CD4-positive, alpha-beta T cell treated with Interferon gamma for 1 hour (primary cell): ENCODE measurements around the gene EPB41L3.
"Not testable (repeated sequence)": the region's sequence is repeated elsewhere in the genome, so short reads cannot be mapped to it uniquely, and the experiment has no call there.

Source experiments
- DNase-seq: peaks from one replicate; pipeline ENCODE4 v3.0.0-alpha.2; 2020

The EPB41L3 gene

DNA sequence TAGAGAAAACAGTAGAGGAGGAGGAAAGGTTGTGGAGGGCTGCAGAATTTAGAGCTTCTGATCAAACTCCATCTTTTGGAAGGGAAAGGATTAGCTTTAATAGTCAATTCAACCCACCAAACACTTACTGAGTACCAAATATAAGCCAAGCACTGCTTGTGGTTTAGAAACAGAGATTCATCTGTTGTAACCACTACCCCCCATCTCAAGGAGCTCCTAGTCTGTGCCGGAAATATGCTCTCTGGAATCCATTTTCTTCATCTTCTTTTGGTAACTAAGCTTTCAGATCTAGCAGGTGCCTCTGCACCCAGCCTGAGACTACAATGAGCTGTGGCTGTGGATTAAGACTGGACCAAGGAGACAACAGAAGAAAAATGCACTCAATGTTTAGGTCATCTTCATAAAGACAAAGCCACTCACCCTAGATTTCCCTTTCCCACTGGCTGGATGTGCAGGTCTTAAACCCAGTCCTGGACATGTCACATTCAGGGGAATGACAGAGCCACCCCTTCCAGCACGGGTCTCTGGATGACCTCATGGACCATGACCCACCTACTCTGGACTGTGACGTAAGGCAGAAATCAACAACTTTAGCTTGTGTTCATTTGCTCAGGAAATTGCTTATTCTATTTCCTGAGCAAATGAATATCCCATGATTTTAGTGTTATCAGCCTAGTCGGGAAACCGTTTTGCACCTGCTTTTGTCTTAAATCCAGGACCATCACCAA is 52.9 kb downstream of the EPB41L3 start:
- no peak for DNase-seq

DNA sequence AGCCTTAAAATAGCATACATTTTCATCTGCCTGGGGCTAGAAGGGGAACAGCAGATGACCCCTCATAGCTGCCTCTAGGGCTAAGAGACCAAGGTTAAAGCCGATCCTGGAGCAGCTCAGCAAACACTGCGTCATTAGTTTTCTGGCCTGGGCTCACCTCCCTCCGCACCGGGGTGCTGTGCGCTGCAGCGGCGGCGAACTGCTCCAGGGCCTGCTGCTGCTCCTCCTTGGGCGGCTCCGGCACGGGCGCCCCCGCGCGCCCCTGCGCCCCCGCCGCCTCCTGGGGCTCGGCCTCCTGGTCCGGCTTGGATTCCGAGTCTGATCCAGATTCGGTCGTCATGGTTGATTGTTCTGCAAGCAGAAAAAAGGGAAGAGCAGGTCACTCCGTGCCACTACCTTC is 55.0 kb downstream of the EPB41L3 start:
- no peak for DNase-seq

DNA sequence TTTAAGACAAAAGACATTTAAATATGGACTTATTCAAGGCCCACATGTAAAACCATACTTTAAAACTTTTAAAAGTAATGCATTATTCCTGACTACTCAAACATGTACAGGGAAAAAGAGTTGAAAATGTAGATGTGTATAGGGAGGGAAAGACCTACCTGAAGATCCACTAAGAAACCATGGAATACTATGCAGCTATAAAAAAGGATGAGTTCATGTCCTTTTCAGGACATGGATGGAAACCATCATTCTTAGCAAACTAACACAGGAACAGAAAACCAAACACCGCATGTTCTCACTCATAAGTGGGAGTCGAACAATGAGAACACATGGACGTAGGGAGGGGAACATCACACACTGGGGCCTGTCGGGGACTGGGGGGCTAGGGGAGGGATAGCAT is 55.8 kb downstream of the EPB41L3 start:
- DNase-seq = not testable (repeated sequence)

DNA sequence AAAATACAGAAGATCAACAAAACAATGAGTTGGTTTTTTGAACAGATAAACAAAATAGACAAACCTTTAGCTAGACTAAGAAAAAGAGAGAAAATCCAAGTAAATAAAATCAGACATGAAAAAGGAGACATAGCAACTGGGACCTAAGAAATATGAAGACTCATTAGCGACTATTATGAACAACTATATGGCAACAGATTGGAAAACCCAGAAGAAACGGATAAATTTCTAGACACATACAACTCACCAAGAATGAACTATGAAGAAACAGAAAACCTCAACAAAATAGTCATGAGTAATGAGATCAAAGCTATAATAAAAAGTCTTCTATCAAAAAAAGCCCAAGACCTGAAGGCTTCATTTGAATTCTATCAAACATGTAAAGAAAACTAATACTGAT is 59.3 kb downstream of the EPB41L3 start:
- DNase-seq = no peak

DNA sequence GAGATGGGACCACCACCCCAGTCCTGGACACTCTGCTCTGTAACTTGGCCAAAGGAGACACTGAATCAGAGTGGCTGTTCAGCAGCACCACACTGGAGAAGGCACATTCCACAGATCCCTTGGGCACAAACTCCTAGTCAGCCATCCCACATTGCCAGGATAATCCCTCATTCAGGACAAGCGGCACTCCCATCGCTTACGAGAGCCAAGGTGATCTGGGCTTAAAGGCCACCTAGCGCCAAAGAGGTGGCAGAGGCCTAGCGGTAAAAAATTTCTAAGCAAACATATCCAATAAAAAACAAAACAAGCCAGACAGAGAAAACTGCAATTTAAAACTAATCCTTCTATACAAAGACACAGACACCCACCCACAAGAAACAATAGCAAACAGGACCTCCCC is 62.2 kb downstream of the EPB41L3 start:
- DNase-seq = no peak

DNA sequence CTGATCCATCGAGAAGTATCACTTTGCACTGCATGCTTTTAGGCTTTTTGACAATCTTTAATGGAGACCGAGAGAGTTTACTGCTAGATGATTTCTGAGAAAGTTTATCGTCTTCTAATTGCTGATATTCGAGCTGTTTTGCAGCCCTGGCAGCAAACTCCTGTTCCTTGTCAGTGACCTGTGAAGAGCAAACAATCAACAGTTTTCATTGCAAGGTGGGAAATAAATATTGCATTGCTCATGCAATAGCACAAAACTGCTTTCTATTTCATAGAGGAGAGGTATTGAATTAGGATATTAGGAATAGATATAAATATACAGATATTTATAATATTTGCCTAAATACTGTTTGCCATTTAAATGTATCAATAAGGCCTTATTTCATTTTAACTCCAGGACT is 65.5 kb downstream of the EPB41L3 start:
- no peak for DNase-seq

DNA sequence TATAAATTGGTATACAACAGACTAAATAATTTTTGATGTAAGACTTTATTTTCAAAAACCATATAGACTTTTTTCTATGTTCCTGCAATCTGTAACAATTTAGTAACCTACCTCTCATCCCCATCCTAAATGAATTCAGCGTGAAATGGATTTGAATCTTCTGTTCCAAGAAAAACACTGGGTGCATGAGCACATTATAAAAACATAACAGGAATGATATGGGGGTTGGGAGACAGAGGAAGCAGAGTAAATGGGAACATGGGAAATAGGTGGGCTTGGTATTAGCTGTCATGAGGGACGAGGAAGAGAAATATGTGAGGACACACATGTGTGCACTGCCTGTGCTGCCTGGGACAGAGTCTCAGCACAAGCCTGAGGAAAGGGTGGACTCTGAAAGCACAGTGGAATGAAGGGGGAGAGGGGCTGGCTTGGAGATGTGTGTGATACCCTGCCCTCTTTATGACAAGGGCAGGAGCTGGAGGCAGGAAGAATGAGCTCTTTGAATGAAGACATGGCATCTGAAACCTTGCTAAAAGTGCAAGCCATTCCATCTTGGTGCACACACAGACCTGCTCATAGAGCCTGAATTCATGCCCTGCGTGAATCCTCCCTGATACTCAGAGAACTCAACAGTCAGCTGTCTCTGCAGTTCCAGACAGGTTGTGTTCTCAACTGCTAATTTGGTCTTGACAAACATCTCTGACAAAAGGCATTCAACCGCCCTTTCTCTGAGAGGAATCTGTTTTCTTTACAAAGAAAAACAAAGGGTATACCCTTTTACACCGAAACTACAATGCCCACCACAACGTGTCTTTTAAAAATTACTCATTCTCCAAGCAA is 66.6 kb downstream of the EPB41L3 start:
- no peak for DNase-seq

DNA sequence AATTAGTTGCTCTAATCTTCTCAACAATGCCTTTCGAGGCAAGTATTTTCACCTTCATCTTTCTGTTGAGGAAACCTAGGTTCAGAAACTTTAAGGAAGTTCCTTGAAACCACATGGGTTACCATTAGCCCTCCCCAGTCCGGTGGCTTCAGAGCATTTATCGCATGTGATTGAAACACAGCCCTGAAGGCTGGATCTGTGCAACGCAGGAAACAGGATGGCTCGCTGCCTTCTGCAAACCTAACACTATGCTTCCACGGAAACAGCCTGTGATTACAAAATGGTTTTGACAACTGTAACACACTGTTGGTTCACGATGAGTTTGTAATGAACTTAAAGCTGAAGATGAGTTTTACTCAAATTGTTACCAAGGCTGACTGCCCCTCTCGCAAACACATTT is 68.5 kb downstream of the EPB41L3 start:
- DNase-seq = peak; percentile 54

DNA sequence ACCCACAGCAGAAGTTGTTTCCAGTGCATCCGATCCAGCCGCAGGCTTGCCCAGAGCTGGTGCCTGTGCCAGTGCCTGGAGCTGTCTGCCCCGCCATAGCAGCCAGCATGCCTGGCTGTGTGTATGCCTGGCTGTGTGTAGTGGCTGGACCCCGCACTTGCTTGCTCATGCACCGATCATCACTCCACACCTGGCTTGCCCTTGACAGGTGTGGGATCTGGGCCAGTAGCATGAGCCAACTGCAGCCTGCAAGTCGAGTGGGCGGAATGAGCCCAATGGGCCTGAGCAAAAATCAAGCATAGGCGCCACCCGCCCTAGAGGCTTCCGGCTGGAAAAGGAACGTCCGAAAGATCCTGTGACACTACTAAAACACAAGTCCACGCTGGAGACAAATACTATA is 74.5 kb downstream of the EPB41L3 start:
- DNase-seq = no peak

DNA sequence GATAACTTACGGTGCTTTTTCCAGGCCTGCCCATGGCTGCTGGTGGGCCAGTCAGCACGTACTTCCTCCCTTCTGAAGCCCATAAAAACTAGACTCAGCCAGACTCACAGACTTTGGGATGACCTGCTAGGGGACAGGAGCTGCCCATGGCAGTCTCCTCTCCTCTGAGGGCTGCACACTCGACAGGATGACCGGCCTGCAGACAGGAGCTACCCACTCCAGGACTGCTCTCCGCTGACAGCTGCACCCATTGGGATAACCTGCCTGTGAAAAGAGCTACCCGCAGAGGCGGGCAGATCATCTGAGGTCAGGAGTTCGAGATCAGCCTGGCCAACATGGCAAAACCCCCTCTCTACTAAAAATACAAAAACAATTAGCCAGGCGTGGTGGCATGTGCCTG is 75.4 kb downstream of the EPB41L3 start:
- DNase-seq = no peak

DNA sequence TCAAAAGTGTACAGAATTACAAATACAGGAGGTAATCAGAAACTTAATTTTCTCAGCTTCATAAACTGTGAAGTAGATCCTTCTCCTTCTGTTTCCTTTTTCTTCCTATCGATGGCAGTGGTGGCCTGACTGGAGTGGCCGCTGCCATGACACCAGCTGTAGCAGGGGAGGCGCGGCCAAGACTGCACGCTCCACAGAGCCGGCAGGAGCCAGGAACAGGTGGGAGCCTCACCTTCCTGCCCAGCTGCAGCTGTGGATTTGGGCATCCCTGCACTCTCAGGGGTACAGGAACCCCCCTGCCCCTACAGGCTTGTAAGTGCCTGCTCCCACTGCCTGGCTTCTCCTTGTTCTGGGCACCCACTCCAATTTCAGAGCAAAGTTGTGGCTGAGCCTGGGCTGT is 76.1 kb downstream of the EPB41L3 start:
- no peak for DNase-seq

DNA sequence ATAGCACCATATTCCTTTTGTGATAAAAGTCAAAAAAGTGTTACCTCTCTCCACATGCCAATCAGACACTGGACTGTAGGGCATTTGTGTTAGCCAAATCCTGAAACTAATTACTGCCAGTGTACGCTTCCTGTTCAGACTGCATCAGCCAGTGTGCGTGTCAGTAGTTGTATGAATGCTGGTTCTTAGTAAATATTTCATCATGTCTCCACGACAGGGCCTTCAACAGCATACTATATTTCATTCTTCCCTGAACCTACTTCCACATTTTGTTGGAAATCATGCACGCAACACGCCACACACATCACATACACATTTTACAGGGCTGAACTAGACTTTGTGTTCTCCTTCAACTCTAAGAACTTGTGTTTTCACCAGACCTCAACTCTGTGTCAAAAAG is 77.5 kb downstream of the EPB41L3 start:
- DNase-seq = peak; percentile 46

DNA sequence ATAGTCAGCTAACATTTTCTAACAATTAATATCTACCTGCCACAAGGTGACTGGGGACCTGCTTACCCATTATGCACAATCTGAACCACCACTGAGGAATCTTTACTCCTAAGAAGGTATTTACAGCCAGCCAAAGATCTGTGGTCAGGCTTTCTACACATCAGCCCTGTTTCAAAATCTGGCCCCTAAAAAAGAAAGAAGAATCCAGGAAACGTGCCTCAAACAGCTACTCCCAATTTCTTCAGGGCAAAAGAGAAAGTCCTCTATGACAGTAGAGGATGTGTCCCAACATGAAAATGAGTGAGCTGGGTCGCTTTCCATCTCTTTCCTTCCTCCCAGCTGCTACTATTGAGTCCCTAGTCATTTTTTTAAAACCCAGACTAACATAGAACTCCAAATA is 79.5 kb downstream of the EPB41L3 start:
- no peak for DNase-seq

DNA sequence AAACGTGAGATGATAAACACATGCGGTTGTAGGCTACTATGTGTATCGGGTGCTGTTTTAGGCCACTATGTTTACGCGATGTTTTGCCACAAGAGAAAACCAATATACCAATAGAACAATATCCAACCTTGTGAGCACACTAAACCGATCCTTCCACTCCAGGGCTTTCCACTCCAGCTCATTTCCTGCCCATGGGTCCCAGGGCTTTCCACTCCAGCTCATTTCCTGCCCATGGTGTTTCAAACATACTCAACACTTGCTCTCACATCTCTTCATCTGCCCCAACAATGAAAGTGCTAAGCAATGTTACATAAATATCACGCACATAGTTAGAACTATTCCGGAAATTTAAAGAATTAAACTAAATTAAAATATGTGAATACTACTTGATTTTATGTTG is 80.0 kb downstream of the EPB41L3 start:
- no peak for DNase-seq

DNA sequence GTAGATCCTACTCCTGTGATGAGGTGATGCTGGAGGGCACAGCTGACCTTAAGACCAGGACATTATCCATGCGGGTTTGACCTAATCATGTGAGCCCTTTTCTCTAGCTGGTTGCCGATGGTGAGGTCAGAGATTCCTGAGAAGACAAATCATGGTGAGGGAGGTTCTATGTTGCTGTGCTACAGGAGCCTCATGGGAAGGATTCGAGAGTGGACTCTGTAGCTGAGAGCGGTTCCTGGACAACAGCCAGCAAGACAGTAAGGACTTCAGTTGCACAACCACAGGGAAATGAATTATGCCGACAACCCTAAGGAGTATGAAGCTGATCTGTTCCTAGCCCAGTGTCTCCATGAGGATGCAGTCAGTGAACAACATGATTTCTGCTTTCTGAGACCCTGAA is 80.4 kb downstream of the EPB41L3 start:
- DNase-seq = peak; percentile 21

DNA sequence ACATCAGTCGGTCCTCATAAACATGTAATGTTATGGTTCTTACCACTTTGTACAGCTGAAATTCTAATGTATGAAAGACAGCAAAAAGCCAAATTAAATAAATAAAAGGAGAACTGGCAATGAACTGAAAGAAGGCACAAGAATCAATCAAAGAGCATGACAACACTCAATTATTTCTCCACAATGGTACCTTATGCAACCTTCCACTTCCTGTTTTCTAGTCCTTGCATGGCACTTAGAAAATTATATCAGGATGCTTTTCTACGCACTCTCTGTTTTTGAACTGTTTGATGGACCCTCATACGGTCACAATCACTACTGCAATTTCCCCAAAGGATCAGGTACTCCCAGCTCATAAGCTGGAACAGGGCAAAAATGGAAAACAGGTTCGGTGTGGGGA is 81.6 kb downstream of the EPB41L3 start:
- no peak for DNase-seq

DNA sequence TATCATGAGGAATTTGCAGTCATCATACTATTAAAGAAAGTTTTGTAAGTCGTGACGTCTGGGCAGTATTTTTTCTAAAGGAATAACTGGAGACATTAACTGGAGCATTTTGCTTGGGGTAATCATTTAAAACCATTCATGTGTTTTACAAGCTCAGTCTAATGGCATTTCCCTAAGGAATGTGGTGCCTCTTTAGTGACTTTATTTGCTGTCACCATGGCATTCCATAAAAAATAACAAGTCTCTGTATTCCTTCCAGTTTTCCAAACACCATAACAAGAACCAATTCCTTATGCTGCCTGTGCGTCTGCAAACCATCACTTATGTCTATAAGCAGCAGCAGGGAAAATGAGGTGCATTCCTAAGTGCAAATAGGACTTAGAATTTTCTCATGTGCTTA is 82.8 kb downstream of the EPB41L3 start:
- DNase-seq = no peak

DNA sequence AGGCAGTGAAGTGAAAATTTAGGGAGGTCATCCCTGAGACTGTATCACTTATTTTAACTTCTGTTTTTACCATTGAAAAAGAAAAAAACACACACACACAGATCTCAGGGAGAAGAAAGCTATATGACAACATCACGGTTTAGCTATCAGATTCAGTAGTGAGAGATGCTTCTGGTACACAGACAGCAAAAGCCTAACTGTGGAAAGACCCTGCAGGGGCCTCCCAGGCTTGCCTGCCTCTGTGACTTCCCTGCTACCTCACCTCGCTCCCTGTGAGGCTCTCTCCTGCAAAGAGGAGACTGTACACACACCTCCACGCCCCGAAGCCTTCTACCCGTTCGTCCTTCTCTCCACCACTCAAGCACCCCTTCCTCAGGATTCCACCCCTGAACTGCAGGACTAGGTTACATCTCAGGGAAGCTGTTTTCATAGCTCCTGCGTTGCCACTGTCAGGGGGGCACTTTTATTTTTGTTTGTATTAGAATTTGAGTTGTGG is 86.3 kb downstream of the EPB41L3 start:
- DNase-seq = no peak

DNA sequence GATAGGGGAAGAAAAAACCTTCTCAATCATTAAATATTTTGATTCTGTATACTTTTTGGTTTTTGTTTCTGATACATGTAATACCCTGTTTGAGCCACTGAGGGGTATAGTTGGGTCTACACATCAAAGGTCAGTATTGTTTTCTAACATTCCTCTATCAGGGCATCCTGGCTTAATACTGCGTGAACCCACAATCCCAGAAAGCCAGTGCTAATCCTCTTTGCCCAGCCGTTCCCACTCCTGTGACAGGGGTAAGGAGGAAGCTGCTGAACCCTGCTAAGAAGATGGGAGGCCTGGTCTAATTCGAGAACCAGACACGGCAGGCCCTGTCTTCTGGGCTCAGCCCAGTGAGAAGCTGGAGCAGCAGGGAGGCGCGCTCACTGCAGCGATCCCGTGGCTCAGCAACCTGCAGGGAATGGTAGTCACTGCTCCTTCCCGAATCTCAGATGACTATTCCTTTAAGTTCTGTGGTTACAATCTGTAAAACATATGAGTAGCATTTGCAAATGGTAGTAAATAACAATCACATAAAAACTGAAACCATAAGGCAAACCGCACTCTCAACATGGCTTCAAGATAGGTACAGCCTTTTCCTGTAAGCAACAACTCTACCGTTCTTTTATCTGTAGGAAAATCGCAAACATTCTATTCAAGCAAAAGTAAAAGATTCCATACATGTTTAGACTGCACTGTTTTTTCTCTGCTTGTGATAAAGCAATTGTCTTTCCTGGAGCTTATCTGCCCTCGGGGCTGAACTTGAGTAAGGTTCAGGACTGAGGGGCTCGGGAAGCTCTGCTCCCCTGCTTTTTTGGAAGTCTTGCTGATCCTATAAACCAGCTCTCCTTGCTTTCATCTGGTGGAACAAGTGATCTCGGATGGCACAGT is 87.0 kb downstream of the EPB41L3 start:
- no peak for DNase-seq

DNA sequence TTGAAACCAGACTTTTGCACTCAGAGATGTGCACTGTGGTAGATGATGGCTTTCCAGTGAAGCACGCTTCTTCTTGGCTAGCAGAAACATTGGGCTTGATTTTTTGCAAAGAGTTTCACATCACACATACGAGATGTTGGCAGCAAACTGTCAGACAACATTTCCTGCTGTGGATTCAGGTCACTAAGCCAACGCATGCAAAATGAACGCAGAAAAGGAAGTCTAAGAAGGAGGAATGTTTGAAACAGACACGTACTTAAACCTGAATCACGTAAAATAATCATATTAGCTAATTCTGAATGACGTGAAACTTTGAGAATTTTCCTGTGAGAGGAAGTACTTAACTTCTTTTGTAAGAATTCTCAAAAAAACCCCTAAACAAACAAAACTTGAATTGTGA is 88.1 kb downstream of the EPB41L3 start:
- DNase-seq = peak; percentile 8

DNA sequence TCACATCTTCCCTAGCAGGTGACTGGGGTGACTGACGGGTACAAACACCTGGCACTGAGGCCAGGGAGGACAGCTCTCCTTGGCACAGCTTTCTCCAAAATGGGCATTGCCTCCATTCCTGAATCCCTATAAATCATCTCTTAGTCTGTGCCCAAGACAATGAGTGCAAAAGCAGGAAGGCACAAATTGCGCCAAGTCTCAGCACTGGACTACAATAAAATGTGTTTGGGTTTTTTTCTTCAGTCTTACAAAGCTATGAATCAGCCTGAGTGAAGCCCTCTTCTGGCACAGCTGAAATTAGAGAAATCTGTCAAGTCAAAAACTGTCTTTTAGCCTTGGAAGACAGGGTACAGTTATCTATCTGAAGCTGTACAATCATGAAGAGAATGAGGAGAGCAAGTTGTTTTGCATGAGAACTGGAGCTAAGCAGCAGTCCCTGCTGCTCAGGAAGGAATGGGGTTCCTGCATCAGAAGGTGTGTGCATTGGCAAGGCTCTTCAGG is 90.8 kb downstream of the EPB41L3 start:
- DNase-seq = no peak

DNA sequence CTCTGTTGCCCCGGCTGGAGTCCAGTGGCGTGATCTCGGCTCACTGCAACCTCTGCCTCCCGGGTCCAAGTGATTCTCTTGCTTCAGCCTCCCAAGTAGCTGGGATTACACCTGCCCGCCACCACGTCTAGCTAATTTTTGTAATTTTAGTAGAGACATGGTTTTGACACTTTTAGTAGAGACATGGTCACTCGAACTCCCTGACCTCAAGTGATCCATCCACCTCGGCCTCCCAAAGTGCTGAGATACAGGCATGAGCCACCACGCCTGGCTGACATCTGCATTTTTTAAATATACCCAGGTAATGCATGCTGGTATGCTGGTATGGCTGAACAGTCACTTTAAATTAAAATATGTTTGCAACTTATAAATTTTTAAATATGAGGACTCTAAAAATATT is 91.9 kb downstream of the EPB41L3 start:
- no peak for DNase-seq

DNA sequence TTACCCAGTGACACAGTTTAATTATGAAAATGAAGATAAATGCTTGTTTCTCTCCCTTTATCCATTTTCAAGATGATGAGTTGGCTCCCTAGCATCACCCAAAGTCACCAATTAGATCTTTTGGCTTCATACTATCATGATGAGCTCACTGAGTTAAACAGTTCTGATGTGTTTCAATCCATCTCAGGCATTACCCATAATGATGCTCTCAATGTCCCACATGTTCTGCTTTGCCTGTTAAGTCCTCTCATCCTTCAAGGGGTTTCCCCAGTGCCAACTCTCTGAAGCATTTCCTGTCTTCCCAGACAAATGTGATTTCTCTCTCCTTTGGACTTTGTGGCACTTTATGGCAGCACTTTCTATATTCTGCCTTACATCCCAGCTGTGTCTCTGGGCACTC is 92.6 kb downstream of the EPB41L3 start:
- DNase-seq = no peak
